HepG2 (cell line): ENCODE data around the gene SNX9. TPM values are rescaled to one million over a fixed set of nuclear protein-coding genes. Genes with fewer than 3 reads are reported as not detected.
A peak's percentile ranks its signal among the peaks of the same experiment; 100 is the strongest.

Experiments
- ARID2 ChIP-seq: sonication (generic); formaldehyde crosslinking; IDR thresholded peaks from 2 replicates; pipeline ENCODE4 v1.8.1; 2022; ENCODE audit warnings: mild to moderate bottlenecking, missing genetic modification reagents, borderline replicate concordance
- CBX5 ChIP-seq: sonication (generic); formaldehyde crosslinking; IDR thresholded peaks from 2 replicates; pipeline ENCODE4 v1.4.0; 2020; ENCODE audit warnings: missing genetic modification reagents, borderline replicate concordance
- ELF3 ChIP-seq: IDR thresholded peaks from 2 replicates; pipeline ENCODE4 v1.6.1; 2016; ENCODE audit warnings: missing genetic modification reagents, missing compliant biosample characterization
- HNF4A ChIP-seq: sonication (generic); formaldehyde crosslinking; IDR thresholded peaks from 2 replicates; pipeline ENCODE4 v1.4.0; 2020; ENCODE audit warnings: missing genetic modification reagents
- IRF1 ChIP-seq: sonication (generic); formaldehyde crosslinking; IDR thresholded peaks from 2 replicates; pipeline ENCODE4 v1.4.0; 2020; ENCODE audit warnings: low read depth, mild to moderate bottlenecking, missing genetic modification reagents
- KLF6 ChIP-seq: IDR thresholded peaks from 2 replicates; pipeline ENCODE4 v1.8.0; 2016; ENCODE audit warnings: missing biosample characterization, missing genetic modification reagents
- MLXIP ChIP-seq: sonication (generic); formaldehyde crosslinking; IDR thresholded peaks from 2 replicates; pipeline ENCODE4 v1.9.0; 2021; ENCODE audit warnings: missing genetic modification reagents, borderline replicate concordance
- NCOA2 ChIP-seq: sonication (generic); formaldehyde crosslinking; IDR thresholded peaks from 2 replicates; pipeline ENCODE4 v1.8.0; 2022; ENCODE audit warnings: inconsistent platforms
- TCF12 ChIP-seq, 2 experiments: fragments of 450-650 bp in 1 of 2; sonication (generic) in 1 of 2; formaldehyde crosslinking in 1 of 2; IDR thresholded peaks; 2 replicates each; pipeline versions ENCODE4 v1.6.1 to v1.8.0; 2017 to 2022; ENCODE audit warnings: antibody characterized with exemption in 1 of 2, mild to moderate bottlenecking in 1 of 2, missing genetic modification reagents in 1 of 2, moderate library complexity in 1 of 2
- THAP9 ChIP-seq: sonication (generic); formaldehyde crosslinking; IDR thresholded peaks from 2 replicates; pipeline ENCODE4; 2020; ENCODE audit warnings: missing genetic modification reagents, mild to moderate bottlenecking, borderline replicate concordance
- ZNF142 ChIP-seq: sonication (generic); formaldehyde crosslinking; IDR thresholded peaks from 2 replicates; pipeline ENCODE4 v1.4.0; 2020; ENCODE audit warnings: missing genetic modification reagents
- ZNF30 ChIP-seq: sonication (generic); formaldehyde crosslinking; IDR thresholded peaks from 2 replicates; pipeline ENCODE4 v1.5.0; 2020; ENCODE audit warnings: mild to moderate bottlenecking, missing genetic modification reagents
- ZNF441 ChIP-seq: sonication (generic); formaldehyde crosslinking; IDR thresholded peaks from 2 replicates; pipeline ENCODE4 v1.7.0; 2021; ENCODE audit warnings: missing genetic modification reagents, borderline replicate concordance
- ZNF678 ChIP-seq: sonication (generic); formaldehyde crosslinking; IDR thresholded peaks from 2 replicates; pipeline ENCODE4 v1.4.0; 2020; ENCODE audit warnings: mild to moderate bottlenecking, missing genetic modification reagents
- ZNF776 ChIP-seq: sonication (generic); formaldehyde crosslinking; IDR thresholded peaks from 2 replicates; pipeline ENCODE4 v1.4.0; 2020; ENCODE audit warnings: mild to moderate bottlenecking, missing genetic modification reagents
- polyA plus RNA-seq, 8 experiments: library from polyadenylated mRNA; depleted of rRNA in 3 of 8; stranded (reverse) in 7 of 8; unstranded in 1 of 8; fragments of >200 nt; fragmentation: Illumina TruSeq in 4 of 8; extraction: Trizol in 4 of 8; gene quantifications; 2 replicates each; pipeline versions ENCODE4 v1.2.1 to v1.2.3, GENCODE V29; 2011 to 2016; ENCODE audit warnings: low read depth in 4 of 8, missing spikeins in 1 of 8, mixed read lengths in 1 of 8; ENCODE audit not compliant: insufficient read depth in 1 of 8
- total RNA-seq, 5 experiments: library from RNA; depleted of rRNA; stranded (reverse); fragments of >200 nt; fragmentation: Illumina TruSeq; extraction: Trizol; gene quantifications; 2 replicates each; pipeline ENCODE4 v1.2.3, GENCODE V29; 2016; ENCODE audit warnings: low read depth in 1 of 5

SNX9 gene
- total and polyA plus RNA-seq, 2 of the 13 experiments (the other 11 are each of a cell fraction or from before 2014, with no cell fraction given): 21.9 to 36.0 TPM

- peak; percentile 73; the same call in 1 of the 2 replicates for TF ChIP-seq ZNF142
- TF ChIP-seq IRF1 (CRISPR knock-in tag): 0 out of 2 replicates have a peak, but pooled peaks have one; percentile 13
- TF ChIP-seq ZNF776: peak; percentile 66
- TF ChIP-seq CBX5 (CRISPR knock-in tag): no peak
- TF ChIP-seq HNF4A (CRISPR knock-in tag): no peak
- TF ChIP-seq ZNF678: no peak
- no peak for TF ChIP-seq ARID2
- TF ChIP-seq KLF6 (CRISPR knock-in tag): 0 out of 2 replicates have a peak, but pooled peaks have one; percentile 14
- peak; percentile 45; the same call in 1 of the 2 replicates for TF ChIP-seq ELF3 (CRISPR knock-in tag)
- TF ChIP-seq MLXIP (CRISPR knock-in tag): no peak
- peak; percentile 77 for TF ChIP-seq ZNF441 (CRISPR knock-in tag)
- TF ChIP-seq NCOA2: no peak
- TF ChIP-seq ZNF30 (CRISPR knock-in tag): no peak
- TF ChIP-seq TCF12 (IDR thresholded peaks at IDR 0.05): no peak
- TF ChIP-seq TCF12 (CRISPR knock-in tag; IDR thresholded peaks at IDR 0.05): 0 out of 2 replicates have a peak, but pooled peaks have one; percentile 59
- no peak for TF ChIP-seq THAP9
These were observed at the start of gene SNX9 (continued) for GRCh38 chr6:157823001-157823527.
